Lower leg skin (tissue), 4 donors: ENCODE measurements around the gene GRAMD2B. TPM values are rescaled to one million over a fixed set of nuclear protein-coding genes. Genes with fewer than 3 reads are reported as not detected.

Experiments
- DNase-seq, 2 donors: peaks; one replicate each; pipeline ENCODE4 v3.0.0-alpha.2; 2019; ENCODE audit warnings: low spot score in 2 of 2
- H3K4me3 ChIP-seq: fragments of 200-600 bp; sonication (generic); 2 replicates; pipeline ENCODE4 v1.5.1; 2017; ENCODE audit warnings: mild to moderate bottlenecking, low read depth; ENCODE audit not compliant: poor library complexity, severe bottlenecking
- CTCF ChIP-seq, 3 donors: fragments of 450-650 bp; IDR thresholded peaks; one replicate each; pipeline ENCODE4 v1.5.1; 2016; ENCODE audit warnings: antibody characterized with exemption in 3 of 3, mild to moderate bottlenecking in 3 of 3, moderate library complexity in 2 of 3
- POLR2A ChIP-seq, 2 donors: fragments of 450-650 bp; IDR thresholded peaks; one replicate each; pipeline ENCODE4 v1.6.1; 2016 to 2017; ENCODE audit warnings: antibody characterized with exemption in 2 of 2, mild to moderate bottlenecking in 1 of 2, moderate library complexity in 1 of 2
- WGBS, 2 donors: methylation state at CpG; one replicate each; pipeline ENCODE4 v1.1.5; 2018; 5-methylcytosine and 5-hydroxymethylcytosine counted together
- intact Hi-C: fragments of 100-400 bp; cut with DNase I; formaldehyde crosslinking; loops from one replicate; pipeline ENCODE4 v1.15.0; 2023; ENCODE audit warnings: low total_unique reads
- total RNA-seq, 4 donors: library from RNA; depleted of rRNA; stranded (reverse); fragments of >200 nt; gene quantifications; one replicate each; pipeline ENCODE4 v1.1.0, GENCODE V29; 2016

Gene GRAMD2B
- total RNA-seq, 4 donors from 2014 or later, result 58.9 to 99.8 (median 75.8) TPM

DNA sequence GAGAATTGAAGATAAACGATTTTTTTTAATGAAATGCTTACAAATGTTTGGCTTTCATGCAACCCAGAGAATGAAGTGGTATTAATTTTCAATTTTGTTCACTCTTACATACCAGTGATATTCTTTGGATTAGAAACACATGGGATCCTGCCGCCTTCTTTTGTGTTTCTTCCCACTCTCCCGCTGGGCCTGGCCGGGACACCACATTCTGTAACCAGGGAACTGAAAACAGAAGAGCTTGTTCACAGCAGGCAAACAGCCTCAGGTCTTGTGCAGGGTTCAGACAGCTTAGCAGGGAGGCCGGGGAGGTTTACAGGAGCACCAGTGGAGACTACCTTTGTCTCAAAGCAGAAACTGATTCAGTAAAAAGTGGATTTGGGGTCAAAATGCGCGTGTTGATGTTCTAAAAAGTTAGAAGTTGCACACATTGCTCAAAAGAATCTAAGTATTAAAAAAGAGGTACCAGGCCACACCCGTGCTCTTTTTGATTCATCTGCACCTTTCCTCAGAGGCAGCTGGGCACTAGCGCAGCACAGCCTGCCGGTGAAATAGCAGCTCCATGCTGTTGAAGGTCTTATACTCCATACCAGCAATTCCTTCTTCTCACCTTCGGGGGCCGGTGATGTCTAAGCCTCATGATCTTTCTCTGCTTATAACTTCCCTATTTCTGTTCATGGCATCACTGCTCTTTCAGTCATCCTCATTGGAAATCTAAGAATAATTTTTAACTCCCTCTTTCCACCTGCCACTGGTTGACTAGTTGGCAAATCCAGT is 67.1 kb downstream of the GRAMD2B start:
- peak; percentile 57 to 88 for DNase-seq

GRCh38 chr5:126492939-126493338 is 69.7 kb downstream of the GRAMD2B start:
- no peak for DNase-seq
- intact Hi-C loops, result no loop called here
- TF ChIP-seq CTCF (IDR thresholded peaks at IDR 0.05) (no peak), POLR2A (IDR thresholded peaks at IDR 0.05) (no peak)
- WGBS, 2 donors, result 82% methylated on average over 8 of the region's 8 CpGs
- no peak overlapping the region for H3K4me3 ChIP-seq

More for the DNA sequence above, 67.1 kb downstream of the GRAMD2B start:
- TF ChIP-seq POLR2A (IDR thresholded peaks at IDR 0.05), result no peak
- TF ChIP-seq CTCF (IDR thresholded peaks at IDR 0.05), result no peak
- no peak overlapping the region for H3K4me3 ChIP-seq
- intact Hi-C loops, result no loop called here
- 50 to 53% methylated on average over 12 of the region's 12 CpGs for WGBS, 2 donors

DNA sequence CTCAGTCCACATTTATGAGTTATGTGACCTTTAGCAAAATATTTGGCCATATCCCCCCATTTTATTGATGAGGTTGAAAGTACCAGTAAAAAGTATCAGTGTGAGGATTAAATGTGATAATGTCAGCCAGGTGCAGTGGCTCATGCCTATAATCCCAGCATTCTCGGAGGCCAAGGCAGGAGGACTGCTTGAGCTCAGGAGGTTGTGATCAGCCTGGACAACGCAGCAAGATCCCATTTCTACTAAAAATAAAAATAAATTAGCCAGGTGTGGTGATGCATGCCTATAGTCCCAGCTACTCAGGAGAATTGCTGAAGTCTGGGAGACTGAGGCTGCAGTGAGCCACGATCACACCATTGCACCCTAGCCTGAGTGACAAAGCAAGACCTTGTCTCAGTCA is 71.2 kb downstream of the GRAMD2B start:
- intact Hi-C loops, result no loop called here
- WGBS, 2 donors, result 97 to 98% methylated on average over 3 of the region's 3 CpGs
- DNase-seq, result no peak
- H3K4me3 ChIP-seq, result no peak overlapping the region
- no peak for TF ChIP-seq CTCF (IDR thresholded peaks at IDR 0.05)
- no peak for TF ChIP-seq POLR2A (IDR thresholded peaks at IDR 0.05)

GRCh38 chr5:126497506-126497905 is 74.3 kb downstream of the GRAMD2B start:
- WGBS, 2 donors, result 90 to 92% methylated on average over 5 of the region's 5 CpGs
- no peak for TF ChIP-seq CTCF (IDR thresholded peaks at IDR 0.05)
- TF ChIP-seq POLR2A (IDR thresholded peaks at IDR 0.05), result no peak
- no peak overlapping the region for H3K4me3 ChIP-seq
- intact Hi-C loops, result no loop called here
- peak in 1 of 2 donors; percentile 43 for DNase-seq

GRCh38 chr5:126499278-126499677 is 76.1 kb downstream of the GRAMD2B start:
- TF ChIP-seq CTCF (IDR thresholded peaks at IDR 0.05) (no peak), POLR2A (IDR thresholded peaks at IDR 0.05) (no peak)
- peak in 1 of 2 donors; percentile 46 for DNase-seq
- 50 to 55% methylated on average over 2 of the region's 2 CpGs for WGBS, 2 donors
- no peak overlapping the region for H3K4me3 ChIP-seq
- intact Hi-C loops, result no loop called here
